ENCODE data around the gene APCDD1.
"Not testable (repeated sequence)": the region's sequence is repeated elsewhere in the genome, so short reads cannot be mapped to it uniquely, and the experiment has no call there.

APCDD1 gene

DNA sequence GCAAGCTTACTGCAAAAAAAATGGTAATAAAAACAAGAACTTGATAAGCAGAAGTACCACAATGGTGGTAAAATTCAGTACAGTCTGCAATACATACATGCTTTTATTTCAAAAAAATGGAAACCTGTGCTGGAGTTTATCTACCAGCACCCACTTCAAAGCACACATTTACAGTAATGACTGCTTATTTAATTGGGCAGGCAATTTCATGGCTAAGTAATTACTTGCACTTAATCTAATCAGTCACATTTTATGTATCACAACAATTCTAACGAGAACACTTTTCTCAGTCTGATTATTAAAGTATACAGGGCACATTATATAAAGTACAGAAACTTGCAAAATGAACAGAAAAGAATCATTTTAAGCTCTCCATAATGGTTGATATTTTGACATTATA lies 5.2 kb downstream of the APCDD1 start:
- TF ChIP-seq, protein P1, sequence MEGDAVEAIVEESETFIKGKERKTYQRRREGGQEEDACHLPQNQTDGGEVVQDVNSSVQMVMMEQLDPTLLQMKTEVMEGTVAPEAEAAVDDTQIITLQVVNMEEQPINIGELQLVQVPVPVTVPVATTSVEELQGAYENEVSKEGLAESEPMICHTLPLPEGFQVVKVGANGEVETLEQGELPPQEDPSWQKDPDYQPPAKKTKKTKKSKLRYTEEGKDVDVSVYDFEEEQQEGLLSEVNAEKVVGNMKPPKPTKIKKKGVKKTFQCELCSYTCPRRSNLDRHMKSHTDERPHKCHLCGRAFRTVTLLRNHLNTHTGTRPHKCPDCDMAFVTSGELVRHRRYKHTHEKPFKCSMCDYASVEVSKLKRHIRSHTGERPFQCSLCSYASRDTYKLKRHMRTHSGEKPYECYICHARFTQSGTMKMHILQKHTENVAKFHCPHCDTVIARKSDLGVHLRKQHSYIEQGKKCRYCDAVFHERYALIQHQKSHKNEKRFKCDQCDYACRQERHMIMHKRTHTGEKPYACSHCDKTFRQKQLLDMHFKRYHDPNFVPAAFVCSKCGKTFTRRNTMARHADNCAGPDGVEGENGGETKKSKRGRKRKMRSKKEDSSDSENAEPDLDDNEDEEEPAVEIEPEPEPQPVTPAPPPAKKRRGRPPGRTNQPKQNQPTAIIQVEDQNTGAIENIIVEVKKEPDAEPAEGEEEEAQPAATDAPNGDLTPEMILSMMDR (IDR thresholded peaks at IDR 0.05; ENCODE audit: borderline replicate concordance, insufficient read depth, low read depth, low read length), result no peak
- no peak overlapping the region for H3K4me3 ChIP-seq (ENCODE audit: low read depth, low read length)

DNA sequence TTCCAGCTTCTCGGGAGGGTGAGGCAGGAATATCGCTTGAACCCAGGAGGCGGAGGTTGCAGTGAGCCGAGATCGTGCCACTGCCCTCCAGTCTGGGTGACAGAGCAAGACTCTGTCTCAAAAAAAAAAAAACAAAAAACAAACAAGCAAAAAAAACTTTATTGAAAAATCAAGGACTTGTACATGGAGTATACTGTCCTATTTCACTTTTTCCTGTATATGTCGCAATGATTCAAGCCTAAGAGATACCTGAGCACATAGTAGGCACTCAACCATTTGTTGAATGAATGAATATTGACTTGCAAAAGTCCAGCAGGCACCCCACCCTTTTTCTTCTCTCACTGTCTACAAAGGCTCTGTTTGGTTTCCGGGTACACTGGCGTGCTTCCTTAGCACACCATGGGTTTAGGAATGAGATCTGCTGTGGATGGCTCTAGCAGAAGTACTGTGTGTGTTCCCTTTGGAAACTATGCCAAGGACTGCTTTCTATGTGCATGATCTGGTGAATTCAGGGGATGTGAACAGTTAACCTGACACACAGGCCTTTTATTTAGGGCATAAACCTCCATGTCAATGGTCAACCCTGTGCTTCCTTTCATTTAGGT lies 6.1 kb downstream of the APCDD1 start:
- TF ChIP-seq, protein P1 (IDR thresholded peaks at IDR 0.05; ENCODE audit: borderline replicate concordance, insufficient read depth, low read depth, low read length), result no peak
- H3K4me3 ChIP-seq (ENCODE audit: low read depth, low read length), result no peak overlapping the region

DNA sequence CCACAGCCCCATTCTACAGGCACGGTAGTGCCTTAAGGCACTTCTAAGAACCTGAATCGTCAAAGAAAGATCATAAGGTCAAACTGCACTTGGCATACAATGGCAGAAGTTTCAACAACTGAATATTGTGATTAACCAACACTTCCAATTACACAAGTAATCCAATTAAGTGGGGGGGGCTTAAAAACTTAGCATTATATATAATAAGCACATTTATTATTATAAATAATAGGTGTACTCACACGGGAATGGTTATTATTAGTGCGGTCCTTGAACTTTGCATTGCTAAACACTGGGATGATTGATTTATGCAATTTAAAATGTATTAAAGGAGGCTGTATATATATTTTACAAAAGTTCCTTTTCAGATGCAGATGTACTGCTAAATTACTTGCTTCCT lies 7.6 kb downstream of the APCDD1 start:
- TF ChIP-seq, protein P1 (IDR thresholded peaks at IDR 0.05; ENCODE audit: borderline replicate concordance, insufficient read depth, low read depth, low read length), result no peak

DNA sequence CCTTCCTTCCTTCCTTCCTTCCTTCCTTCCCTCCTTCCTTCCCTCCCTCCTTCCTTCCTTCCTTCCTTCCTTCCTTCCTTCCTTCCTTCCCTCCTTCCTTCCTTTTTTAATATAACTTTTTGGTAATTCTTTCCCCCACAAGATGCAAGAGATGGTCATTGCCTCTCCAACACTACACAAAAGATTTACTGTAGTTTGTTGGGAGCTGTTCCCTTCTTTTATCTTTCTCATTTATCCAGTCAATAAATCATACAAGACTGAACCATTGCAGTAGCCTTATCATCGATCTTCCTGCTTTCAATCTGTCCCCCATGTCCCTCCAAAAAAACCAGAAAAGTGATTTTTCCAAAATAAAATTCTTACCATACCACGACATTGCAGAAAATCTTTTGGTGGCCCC lies 8.2 kb downstream of the APCDD1 start:
- TF ChIP-seq, protein P1 (IDR thresholded peaks at IDR 0.05; ENCODE audit: borderline replicate concordance, insufficient read depth, low read depth, low read length), result no peak
- H3K4me3 ChIP-seq (ENCODE audit: low read depth, low read length), result no peak overlapping the region

More for the DNA sequence above, 7.6 kb downstream of the APCDD1 start:
- H3K4me3 ChIP-seq (ENCODE audit: low read depth, low read length), result no peak overlapping the region

DNA sequence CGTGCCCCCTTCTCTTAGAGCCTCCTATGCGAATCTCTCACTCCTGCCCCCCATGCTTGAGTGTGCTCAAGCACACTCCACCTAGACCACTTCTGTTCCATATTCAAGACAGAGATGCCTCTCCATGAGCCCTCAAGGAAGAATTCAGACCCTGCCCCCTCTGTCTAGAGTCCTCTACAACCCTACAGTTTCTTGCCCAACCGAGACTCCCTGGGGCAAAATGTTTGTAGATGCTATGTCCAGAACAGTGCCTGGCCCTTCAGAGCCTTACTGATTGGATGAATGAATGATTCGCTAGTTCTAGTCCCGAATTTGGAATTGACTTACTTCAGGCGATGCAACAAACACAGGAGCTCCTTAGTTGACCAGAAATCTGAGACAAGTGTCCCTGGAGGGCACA lies 8.7 kb downstream of the APCDD1 start:
- TF ChIP-seq, protein P1 (IDR thresholded peaks at IDR 0.05; ENCODE audit: borderline replicate concordance, insufficient read depth, low read depth, low read length), result no peak
- no peak overlapping the region for H3K4me3 ChIP-seq (ENCODE audit: low read depth, low read length)

DNA sequence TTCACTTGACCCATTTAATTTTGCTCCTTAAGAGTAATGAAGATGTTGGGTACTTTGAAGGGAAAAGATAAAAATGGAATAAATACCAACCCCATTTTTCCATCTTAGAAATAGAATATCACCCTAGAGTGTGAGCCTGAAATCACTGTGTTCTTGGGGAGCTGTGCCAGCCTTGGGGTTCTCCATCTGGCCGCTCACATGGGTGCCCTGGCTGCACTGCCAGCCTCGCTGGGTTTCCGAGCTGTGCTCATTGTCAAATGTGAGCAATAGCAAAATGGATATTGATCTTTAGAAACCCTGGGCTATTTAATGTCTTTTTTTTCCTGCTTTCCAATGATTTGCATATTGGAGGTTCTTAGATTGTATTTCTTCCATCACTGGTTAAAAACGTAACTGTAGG lies 9.3 kb downstream of the APCDD1 start:
- no peak overlapping the region for H3K4me3 ChIP-seq (ENCODE audit: low read depth, low read length)
- TF ChIP-seq, protein P1 (IDR thresholded peaks at IDR 0.05; ENCODE audit: borderline replicate concordance, insufficient read depth, low read depth, low read length), result no peak

DNA sequence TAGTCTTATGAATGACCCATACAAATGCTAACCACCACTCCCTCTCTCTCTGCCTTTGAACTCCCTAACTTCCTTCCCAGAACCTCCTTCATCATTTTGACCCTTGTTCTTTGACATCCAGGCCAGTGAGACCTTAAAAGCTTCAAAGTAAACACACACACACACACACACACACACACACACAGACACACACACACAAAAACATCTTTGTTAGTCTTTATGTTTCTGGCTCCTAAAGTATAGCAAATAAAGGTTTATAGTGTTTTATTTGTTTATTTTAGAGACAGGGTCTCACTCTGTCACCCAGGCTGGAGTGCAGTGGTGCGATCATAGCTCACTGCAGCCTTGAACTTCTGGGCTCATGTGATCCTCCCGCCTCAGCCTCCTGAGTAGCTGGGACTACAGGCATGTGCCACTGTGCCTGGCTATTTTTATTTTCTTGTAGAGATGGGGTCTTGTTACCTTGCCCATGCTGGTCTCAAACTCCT lies 9.8 kb downstream of the APCDD1 start:
- H3K4me3 ChIP-seq (ENCODE audit: low read depth, low read length), result not testable (repeated sequence)
